Activated CD8-positive, alpha-beta memory T cell treated with anti-CD3 and anti-CD28 coated beads, Interleukin-2, amount 50 U/mL, for 24 hours (primary cell): ENCODE measurements around the gene KRT71.

ENCODE experiments used
- DNase-seq: peaks from one replicate; pipeline ENCODE4 v3.0.0-alpha.2; 2020; ENCODE audit errors: extremely low read depth

The KRT71 gene

DNA sequence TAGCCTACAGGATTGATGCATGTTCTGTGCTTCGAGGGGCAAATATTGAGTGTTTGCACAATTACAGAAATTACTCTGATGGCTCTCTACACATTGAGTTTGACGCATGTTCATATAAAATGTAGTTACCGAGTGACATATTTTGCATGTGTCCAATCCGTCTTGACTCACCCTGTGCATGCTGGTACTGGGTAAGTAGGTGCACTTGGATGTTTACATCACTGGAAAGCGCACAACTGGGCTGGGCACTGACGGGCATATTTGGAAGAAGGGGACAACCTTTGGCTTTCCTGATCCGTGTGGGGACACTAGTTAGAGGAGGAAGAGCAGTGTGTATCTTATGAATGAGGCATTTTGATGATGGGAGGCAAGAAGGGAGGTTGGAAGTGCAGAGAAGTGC, 55.0 kb downstream of the KRT71 start:
- DNase-seq = no peak

DNA sequence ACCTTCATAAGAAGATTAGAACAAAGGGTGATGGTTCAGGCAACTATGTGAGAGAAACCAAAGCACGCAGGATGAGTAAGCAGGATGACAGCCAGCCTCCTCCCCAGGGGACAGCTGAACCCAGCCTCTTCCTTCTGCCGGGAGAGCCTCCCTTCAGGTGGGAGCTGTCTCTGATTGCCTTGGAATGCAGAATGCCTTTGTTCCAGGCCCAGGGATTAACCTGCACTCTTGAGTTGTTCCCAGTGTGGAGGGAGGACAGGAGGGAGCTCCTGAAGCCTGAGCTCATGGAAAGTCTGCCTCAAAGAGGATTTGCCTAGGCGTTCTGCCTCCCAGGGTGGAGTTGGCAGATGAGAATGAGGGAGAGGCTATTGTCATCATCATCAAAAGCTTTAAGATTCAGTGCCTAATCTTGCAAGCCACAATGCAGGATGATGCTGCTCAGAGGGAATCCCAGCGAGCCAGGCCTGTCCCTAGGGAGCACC, 56.3 kb downstream of the KRT71 start:
- no peak for DNase-seq

DNA sequence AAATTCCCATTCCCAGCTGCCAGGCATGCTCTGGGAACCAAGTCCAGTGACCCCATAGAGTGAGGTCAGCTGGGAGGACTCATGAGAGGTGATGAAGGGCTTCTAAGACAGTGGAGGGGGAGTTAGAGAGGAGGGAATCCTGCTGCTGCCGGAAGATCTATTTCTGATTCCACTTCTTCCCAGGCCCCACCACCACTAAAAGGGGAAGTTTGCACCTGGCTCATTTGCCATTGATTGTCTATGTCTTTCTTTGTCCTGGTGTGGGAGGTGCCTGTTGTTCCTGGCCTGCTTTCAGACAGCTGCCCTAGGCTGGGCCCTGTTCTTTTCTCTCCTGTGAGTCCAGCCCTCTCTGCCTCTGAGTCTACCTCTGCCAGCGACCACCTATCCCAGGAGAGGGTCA, 56.9 kb downstream of the KRT71 start:
- no peak for DNase-seq

DNA sequence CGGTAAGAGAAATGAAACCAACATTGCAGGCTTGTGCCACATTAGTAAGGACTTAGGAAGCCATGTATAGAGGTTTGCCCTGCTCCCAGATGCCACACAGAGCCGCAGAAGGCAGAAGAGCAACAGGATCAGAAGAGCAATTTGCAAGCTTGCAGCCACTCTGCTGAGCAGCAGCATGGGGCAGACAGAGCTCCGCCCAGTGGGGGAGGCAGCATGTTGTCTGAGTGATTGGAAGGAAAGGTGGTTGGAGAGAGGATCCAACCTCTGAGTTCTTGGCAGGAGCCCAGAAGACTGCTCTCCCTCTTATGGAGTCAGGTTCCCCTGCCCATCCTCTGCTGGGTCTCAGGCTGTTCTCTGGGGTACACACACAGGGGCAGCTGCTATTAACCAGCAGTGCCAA, 57.6 kb downstream of the KRT71 start:
- no peak for DNase-seq

DNA sequence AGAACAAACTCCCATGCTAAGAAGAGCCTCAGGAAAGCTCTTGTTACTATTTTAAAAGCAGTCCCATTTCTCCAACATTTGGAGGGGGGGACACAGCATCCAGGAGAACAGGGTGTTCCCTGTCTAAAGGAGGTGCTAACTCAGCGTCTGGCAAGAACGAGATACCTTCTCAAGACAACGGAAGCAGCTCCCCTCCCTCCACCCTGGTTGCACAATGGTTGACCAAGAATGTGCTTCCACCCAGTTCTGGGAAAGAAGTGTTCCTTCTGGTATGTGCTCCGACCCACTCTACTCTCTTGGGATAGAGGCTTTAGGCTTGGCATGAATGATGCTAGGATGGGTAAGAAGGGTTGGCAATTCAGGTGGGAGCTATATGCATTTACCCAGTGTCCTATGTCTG, 58.4 kb downstream of the KRT71 start:
- DNase-seq = no peak

DNA sequence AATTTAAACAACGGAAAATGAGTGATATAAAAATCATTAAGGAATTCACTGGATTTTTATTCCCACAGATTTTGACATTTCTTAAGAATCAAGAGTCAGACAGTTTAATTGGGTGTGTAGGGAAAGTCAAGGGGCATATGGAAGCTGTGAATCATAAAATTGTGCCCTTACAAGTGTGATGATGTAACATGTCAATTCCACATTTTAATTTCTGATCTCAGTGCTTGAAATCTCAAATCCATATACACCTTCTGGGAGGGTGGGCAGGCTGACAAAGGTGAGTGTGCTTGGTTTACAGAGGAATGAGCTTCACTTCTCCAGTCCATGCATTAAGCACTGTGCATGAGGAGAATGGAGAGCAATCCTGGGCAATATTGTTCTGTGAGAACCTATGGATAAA, 58.8 kb downstream of the KRT71 start:
- no peak for DNase-seq
